HG03457 (cell line): Measurements from ENCODE around the gene PACSIN2.

Experiments used
- ATAC-seq: cut with Tn5 transposase; IDR thresholded peaks from one replicate; pipeline ENCODE4 v1.9.1; 2021; ENCODE audit warnings: moderate number of reproducible peaks; ENCODE audit not compliant: unreplicated experiment

Gene PACSIN2

GRCh38 chr22:42868751-42869251, 146.1 kb downstream of the PACSIN2 start:
- ATAC-seq: no peak

GRCh38 chr22:42866100-42866499, 148.8 kb downstream of the PACSIN2 start:
- no peak for ATAC-seq

- ATAC-seq: no peak
These were observed 149.4 kb downstream of the PACSIN2 start for GRCh38 chr22:42865536-42865935.

GRCh38 chr22:42863349-42863961, 151.5 kb downstream of the PACSIN2 start:
- no peak for ATAC-seq

GRCh38 chr22:42862045-42862734, 152.8 kb downstream of the PACSIN2 start:
- ATAC-seq: no peak

GRCh38 chr22:42860968-42861367, 154.0 kb downstream of the PACSIN2 start:
- no peak for ATAC-seq

- ATAC-seq: no peak
These were observed 157.0 kb downstream of the PACSIN2 start for GRCh38 chr22:42857845-42858481.

GRCh38 chr22:42856865-42857704, 157.9 kb downstream of the PACSIN2 start, which contains the start of gene ARFGAP3:
Gene ARFGAP3, minus strand, starts transcription at chr22:42857273. Its CDS starts 91 bp downstream, at chr22:42857182.
- ATAC-seq: peak; percentile 49

- peak; percentile 16 for ATAC-seq
These were observed 158.6 kb downstream of the PACSIN2 start for GRCh38 chr22:42856179-42856864.

- ATAC-seq: no peak
These were observed 159.2 kb downstream of the PACSIN2 start for GRCh38 chr22:42855721-42856120.

GRCh38 chr22:42855211-42855610, 159.7 kb downstream of the PACSIN2 start:
- ATAC-seq: no peak

GRCh38 chr22:42848941-42849550, 165.9 kb downstream of the PACSIN2 start:
- no peak for ATAC-seq

- ATAC-seq: no peak
These were observed 167.8 kb downstream of the PACSIN2 start for GRCh38 chr22:42847110-42847509.

- no peak for ATAC-seq
These were observed 170.2 kb downstream of the PACSIN2 start for GRCh38 chr22:42844756-42845155.

GRCh38 chr22:42842658-42843370, 172.1 kb downstream of the PACSIN2 start:
- ATAC-seq: no peak

- no peak for ATAC-seq
These were observed 173.5 kb downstream of the PACSIN2 start for GRCh38 chr22:42841444-42841843.

- no peak for ATAC-seq
These were observed 177.4 kb downstream of the PACSIN2 start for GRCh38 chr22:42837556-42837955.

GRCh38 chr22:42836026-42836425, 178.9 kb downstream of the PACSIN2 start:
- ATAC-seq: no peak

- no peak for ATAC-seq
These were observed 180.6 kb downstream of the PACSIN2 start for GRCh38 chr22:42834177-42834949.
